ENCODE results near the gene PPFIA2. TPM values are rescaled to one million over a fixed set of nuclear protein-coding genes. Genes with fewer than 3 reads are reported as not detected.

PPFIA2 gene
- total RNA-seq, 4 donors from 2014 or later = 0.11 to 0.89 (median 0.32) TPM; not detected in 1

DNA sequence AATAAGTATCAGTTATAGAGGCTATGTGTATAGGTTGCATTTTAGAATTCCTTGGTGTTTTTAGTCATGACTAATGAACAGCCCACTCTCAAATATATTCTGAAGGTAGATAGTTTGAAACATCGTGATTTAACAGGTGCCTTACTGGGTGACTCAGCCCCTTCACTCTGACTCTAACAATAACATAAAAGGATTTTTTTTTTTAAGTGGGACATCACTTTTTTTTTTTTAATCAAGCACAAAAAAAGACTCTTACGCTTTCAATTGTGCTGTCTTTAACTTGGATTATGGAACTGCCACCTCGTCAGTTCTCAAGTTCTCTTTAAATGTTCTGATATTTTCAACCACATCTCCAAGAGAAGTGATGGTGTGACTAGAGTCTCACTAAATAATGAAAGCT is 46.6 kb downstream of the PPFIA2 start:
- H3K4me3 ChIP-seq = no peak overlapping the region
- no peak for TF ChIP-seq POLR2A (IDR thresholded peaks at IDR 0.05)
- TF ChIP-seq EP300 (IDR thresholded peaks at IDR 0.05) = no peak
- no peak for TF ChIP-seq POLR2AphosphoS5 (IDR thresholded peaks at IDR 0.05)
- TF ChIP-seq, protein P1, sequence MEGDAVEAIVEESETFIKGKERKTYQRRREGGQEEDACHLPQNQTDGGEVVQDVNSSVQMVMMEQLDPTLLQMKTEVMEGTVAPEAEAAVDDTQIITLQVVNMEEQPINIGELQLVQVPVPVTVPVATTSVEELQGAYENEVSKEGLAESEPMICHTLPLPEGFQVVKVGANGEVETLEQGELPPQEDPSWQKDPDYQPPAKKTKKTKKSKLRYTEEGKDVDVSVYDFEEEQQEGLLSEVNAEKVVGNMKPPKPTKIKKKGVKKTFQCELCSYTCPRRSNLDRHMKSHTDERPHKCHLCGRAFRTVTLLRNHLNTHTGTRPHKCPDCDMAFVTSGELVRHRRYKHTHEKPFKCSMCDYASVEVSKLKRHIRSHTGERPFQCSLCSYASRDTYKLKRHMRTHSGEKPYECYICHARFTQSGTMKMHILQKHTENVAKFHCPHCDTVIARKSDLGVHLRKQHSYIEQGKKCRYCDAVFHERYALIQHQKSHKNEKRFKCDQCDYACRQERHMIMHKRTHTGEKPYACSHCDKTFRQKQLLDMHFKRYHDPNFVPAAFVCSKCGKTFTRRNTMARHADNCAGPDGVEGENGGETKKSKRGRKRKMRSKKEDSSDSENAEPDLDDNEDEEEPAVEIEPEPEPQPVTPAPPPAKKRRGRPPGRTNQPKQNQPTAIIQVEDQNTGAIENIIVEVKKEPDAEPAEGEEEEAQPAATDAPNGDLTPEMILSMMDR (IDR thresholded peaks at IDR 0.05) = no peak
- H3K36me3 ChIP-seq = no peaks in the 10 kb centered on the region
- H3K27me3 ChIP-seq = no peaks in the 10 kb centered on the region
- DNase-seq (ENCODE audit: low spot score in 2 of 2) = no peak
- no peak overlapping the region for H3K27ac ChIP-seq
- no peaks in the 10 kb centered on the region for H3K9me3 ChIP-seq
- 78% methylated on average over 3 of the region's 3 CpGs for WGBS
- no peaks in the 10 kb centered on the region for H3K4me1 ChIP-seq

GRCh38 chr12:81705586-81705985 is 53.6 kb downstream of the PPFIA2 start:
- H3K36me3 ChIP-seq = no peaks in the 10 kb centered on the region
- DNase-seq (ENCODE audit: low spot score in 2 of 2) = no peak
- no peak overlapping the region for H3K27ac ChIP-seq
- H3K4me1 ChIP-seq = no peaks in the 10 kb centered on the region
- H3K27me3 ChIP-seq = no peaks in the 10 kb centered on the region
- H3K4me3 ChIP-seq = no peak overlapping the region
- TF ChIP-seq EP300 (IDR thresholded peaks at IDR 0.05) = no peak
- TF ChIP-seq POLR2A (IDR thresholded peaks at IDR 0.05) = no peak
- no peak for TF ChIP-seq POLR2AphosphoS5 (IDR thresholded peaks at IDR 0.05)
- TF ChIP-seq, protein P1 (IDR thresholded peaks at IDR 0.05) = no peak
- 75% methylated on average over 1 of the region's 1 CpG for WGBS
- H3K9me3 ChIP-seq = no peaks in the 10 kb centered on the region

- Histone ChIP-seq H3K27ac (no peak overlapping the region), H3K4me1 (no peaks in the 10 kb centered on the region)
- no peak for DNase-seq (ENCODE audit: low spot score in 2 of 2)
Observed at GRCh38 chr12:81699551-81699950, 59.6 kb downstream of the PPFIA2 start.

GRCh38 chr12:81692008-81692407 is 67.1 kb downstream of the PPFIA2 start:
- Histone ChIP-seq H3K27me3 (no peaks in the 10 kb centered on the region), H3K36me3 (no peaks in the 10 kb centered on the region), H3K4me1 (no peaks in the 10 kb centered on the region), H3K27ac (no peak overlapping the region), H3K4me3 (no peak overlapping the region), H3K9me3 (no peaks in the 10 kb centered on the region)
- no peak for TF ChIP-seq POLR2A (IDR thresholded peaks at IDR 0.05)
- TF ChIP-seq, protein P1 (IDR thresholded peaks at IDR 0.05) = no peak
- TF ChIP-seq POLR2AphosphoS5 (IDR thresholded peaks at IDR 0.05) = no peak
- TF ChIP-seq EP300 (IDR thresholded peaks at IDR 0.05) = no peak
- WGBS = 50% methylated on average over 1 of the region's 1 CpG
- no peak for DNase-seq (ENCODE audit: low spot score in 2 of 2)

More at GRCh38 chr12:81699551-81699950, 59.6 kb downstream of the PPFIA2 start:
- Histone ChIP-seq H3K36me3 (no peaks in the 10 kb centered on the region), H3K9me3 (no peaks in the 10 kb centered on the region), H3K4me3 (no peak overlapping the region), H3K27me3 (no peaks in the 10 kb centered on the region)
- TF ChIP-seq EP300 (IDR thresholded peaks at IDR 0.05) (no peak), POLR2AphosphoS5 (IDR thresholded peaks at IDR 0.05) (no peak), POLR2A (IDR thresholded peaks at IDR 0.05) (no peak)
- TF ChIP-seq, protein P1 (IDR thresholded peaks at IDR 0.05) = no peak

DNA sequence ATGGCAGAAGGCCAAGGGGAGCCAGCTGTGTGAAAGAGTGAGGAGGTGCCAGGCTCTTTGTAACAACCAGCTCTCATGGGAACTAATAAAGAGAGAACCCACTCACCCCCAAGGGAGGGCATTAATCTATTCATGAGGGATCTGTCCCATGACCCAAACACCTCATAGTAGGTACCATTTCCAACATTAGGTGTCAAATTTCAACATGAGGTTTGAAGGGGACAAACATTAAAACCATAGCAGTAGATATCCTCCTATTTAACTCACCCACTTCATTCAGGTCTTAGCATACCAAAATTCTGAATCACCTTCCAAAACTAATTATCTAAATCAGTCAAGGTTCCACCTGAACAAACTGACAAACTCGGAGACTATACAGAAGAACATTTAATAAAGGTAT is 75.3 kb downstream of the PPFIA2 start:
- H3K27me3 ChIP-seq = no peaks in the 10 kb centered on the region
- H3K27ac ChIP-seq = no peak overlapping the region
- TF ChIP-seq EP300 (IDR thresholded peaks at IDR 0.05) (no peak), POLR2A (IDR thresholded peaks at IDR 0.05) (no peak), POLR2AphosphoS5 (IDR thresholded peaks at IDR 0.05) (no peak)
- TF ChIP-seq, protein P1 (IDR thresholded peaks at IDR 0.05) = no peak
- no peaks in the 10 kb centered on the region for H3K4me1 ChIP-seq
- no peaks in the 10 kb centered on the region for H3K9me3 ChIP-seq
- no peaks in the 10 kb centered on the region for H3K36me3 ChIP-seq
- DNase-seq (ENCODE audit: low spot score in 2 of 2) = no peak
- WGBS = 43% methylated on average over 1 of the region's 1 CpG
- no peak overlapping the region for H3K4me3 ChIP-seq

Measured in suprapubic skin (tissue), 4 donors.